SK-N-DZ (cell line): ENCODE measurements around the gene UGT1A9.

ENCODE experiments used
- DNase-seq: peaks from one replicate; pipeline ENCODE4 v3.0.0-alpha.2; 2015; ENCODE audit warnings: low spot score

UGT1A9 gene

DNA sequence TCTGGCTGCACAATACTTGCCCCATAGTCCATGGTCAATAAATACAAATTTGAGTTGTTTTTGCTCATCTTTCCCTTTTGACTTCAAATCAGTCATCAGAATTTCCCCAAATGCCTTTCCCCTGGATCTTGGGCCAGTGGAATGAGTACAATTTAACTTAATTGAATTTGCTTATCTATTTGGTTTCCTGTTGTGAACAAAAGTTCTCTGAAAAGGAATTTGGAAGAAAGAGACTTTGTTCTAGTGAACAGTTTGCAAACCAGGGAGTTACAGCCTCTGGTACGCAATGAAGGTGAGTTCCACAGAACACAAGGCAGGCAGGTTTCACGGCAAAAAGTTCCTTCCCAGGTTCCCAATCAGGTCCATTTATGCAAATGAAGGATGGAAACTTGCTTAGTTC, 87.2 kb downstream of the UGT1A9 start:
- DNase-seq = no peak

DNA sequence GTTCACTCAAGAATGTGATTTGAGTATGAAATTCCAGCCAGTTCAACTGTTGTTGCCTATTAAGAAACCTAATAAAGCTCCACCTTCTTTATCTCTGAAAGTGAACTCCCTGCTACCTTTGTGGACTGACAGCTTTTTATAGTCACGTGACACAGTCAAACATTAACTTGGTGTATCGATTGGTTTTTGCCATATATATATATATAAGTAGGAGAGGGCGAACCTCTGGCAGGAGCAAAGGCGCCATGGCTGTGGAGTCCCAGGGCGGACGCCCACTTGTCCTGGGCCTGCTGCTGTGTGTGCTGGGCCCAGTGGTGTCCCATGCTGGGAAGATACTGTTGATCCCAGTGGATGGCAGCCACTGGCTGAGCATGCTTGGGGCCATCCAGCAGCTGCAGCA, 88.3 kb downstream of the UGT1A9 start, which contains the start of gene UGT1A1:
Gene UGT1A1 (plus strand): TSS at position 228 of the 400 bp plus-strand sequence. CDS start 18 bp downstream, at position 246.
- no peak for DNase-seq

DNA sequence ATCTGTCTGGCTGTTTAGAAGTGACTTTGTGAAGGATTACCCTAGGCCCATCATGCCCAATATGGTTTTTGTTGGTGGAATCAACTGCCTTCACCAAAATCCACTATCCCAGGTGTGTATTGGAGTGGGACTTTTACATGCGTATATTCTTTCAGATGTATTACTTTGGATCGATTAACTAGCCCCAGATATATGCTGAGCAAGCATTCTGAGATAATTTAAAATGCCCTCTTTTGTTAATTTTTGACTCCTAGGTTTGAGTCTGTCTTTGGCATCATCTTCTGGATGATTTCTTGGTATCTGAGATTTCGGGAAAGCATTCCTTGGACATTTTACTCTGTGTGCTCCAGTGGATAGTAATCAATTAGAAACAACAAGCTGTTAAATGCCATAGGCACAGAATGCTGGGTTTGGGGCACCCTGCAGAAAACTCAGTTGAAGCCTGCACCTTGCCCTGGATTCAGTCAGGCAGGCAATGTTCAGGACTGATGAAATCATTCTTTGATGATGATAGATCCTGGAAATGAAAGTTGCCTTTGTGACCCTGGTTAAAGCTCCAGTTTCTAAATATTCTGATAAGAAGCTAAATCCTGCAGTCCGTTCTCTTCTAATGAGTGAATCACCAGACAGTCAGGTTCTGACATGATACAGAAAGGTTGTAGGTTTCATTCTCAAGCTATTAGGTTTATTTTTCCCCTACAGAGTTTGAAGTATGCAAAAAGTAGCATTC, 89.5 kb downstream of the UGT1A9 start:
- no peak for DNase-seq

DNA sequence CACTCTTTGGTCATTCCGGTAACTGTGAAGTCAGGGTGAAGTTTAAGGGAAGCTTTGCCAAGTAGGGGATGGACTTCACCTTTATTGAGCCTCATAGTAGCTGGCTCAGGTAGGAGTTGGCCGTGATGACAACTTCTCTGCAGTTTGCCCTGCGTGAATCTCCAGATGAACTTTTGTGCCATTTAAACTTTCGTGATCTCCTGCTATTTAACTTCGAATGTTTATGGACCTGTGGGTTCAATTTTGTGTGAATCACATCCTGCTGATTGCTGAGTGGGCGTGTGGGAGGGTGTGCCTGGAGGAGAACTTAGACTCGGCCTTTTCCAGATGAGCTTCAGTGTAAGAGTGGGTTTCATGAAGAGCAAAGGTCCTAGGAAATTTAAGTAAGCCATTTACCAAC, 92.6 kb downstream of the UGT1A9 start:
- DNase-seq = no peak

DNA sequence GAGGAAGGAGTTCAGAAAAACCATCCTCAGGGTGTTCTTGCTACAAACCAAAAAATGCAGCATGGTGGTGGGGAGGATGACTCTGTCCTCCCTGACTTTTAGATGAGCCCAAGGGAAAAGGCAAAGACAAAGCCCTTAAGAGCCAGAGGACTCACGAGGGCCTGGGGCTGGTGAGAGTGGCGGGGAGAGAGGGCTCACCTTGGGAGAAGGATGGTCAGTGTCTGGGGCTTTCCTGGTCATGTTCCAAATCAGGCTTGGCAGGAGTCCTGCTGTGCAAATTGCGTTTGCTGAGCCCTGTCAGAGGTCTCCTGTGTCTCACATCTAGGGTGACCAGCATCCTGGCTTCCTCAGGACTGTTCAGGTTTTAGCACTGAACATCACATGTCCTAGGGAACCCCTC, 93.1 kb downstream of the UGT1A9 start:
- no peak for DNase-seq

DNA sequence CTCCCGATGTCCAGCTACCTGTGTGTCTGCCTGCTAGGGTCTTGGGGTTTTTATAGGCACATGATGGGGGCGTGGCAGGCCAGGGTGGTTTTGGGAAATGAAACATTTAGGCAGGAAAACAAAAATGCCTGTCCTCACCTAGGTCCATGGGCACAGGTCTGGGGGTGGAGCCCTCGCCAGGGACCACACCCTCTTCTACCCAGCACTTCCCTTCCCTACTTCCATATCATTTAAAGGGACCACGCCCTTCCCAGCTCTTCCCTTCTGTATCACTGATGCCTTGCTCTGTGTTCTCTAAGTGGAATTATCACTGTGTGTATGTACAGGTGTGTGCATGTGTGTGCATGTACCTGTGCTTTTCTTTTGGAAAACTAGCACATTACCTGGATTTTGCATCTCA, 94.7 kb downstream of the UGT1A9 start:
- DNase-seq = no peak

DNA sequence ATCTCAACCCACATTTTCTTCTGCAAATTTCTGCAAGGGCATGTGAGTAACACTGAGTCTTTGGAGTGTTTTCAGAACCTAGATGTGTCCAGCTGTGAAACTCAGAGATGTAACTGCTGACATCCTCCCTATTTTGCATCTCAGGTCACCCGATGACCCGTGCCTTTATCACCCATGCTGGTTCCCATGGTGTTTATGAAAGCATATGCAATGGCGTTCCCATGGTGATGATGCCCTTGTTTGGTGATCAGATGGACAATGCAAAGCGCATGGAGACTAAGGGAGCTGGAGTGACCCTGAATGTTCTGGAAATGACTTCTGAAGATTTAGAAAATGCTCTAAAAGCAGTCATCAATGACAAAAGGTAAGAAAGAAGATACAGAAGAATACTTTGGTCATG, 96.4 kb downstream of the UGT1A9 start:
- no peak for DNase-seq

DNA sequence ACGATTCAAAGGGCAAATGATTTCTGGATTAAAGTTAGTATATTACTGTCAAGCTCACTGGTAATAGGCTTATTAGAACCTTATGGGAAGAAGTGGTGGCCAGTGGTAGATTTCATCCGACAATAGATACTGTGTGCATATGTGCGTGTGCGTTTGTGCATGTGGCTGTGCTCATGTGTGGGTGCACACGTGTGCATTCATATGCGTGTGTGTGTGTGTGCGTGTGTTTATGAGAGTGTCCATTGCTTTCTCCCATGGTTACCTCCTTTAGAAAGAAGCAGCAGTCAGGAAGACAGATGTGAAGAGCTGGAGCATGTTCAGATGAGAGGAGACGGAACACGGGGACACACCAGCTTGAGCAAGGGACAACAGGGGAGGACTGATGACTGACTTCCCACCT, 97.6 kb downstream of the UGT1A9 start:
- no peak for DNase-seq

DNA sequence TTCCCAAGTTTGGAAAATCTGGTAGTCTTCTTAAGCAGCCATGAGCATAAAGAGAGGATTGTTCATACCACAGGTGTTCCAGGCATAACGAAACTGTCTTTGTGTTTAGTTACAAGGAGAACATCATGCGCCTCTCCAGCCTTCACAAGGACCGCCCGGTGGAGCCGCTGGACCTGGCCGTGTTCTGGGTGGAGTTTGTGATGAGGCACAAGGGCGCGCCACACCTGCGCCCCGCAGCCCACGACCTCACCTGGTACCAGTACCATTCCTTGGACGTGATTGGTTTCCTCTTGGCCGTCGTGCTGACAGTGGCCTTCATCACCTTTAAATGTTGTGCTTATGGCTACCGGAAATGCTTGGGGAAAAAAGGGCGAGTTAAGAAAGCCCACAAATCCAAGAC, 100.5 kb downstream of the UGT1A9 start:
- no peak for DNase-seq

DNA sequence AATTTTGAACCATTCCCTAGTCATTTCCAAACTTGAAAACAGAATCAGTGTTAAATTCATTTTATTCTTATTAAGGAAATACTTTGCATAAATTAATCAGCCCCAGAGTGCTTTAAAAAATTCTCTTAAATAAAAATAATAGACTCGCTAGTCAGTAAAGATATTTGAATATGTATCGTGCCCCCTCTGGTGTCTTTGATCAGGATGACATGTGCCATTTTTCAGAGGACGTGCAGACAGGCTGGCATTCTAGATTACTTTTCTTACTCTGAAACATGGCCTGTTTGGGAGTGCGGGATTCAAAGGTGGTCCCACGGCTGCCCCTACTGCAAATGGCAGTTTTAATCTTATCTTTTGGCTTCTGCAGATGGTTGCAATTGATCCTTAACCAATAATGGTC, 100.9 kb downstream of the UGT1A9 start:
- DNase-seq = no peak

DNA sequence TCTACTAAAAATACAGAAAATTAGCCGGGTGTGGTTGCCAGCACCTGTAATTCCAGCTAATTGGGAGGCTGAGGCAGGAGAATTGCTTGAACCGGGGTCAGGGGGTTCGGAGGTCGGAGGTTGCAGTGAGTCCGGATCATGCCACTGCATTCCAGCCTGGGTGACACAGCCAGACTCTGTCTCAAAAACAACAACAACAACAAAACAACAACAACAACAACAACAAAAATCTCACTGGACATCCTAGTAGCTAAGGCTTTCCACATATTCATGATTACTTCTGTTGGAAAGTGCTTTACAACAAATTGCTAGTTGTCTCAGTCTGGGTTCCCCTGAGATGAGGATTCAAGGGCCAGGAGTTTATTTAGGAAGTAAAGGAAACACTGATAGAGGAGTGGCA, 102.2 kb downstream of the UGT1A9 start:
- DNase-seq = no peak

DNA sequence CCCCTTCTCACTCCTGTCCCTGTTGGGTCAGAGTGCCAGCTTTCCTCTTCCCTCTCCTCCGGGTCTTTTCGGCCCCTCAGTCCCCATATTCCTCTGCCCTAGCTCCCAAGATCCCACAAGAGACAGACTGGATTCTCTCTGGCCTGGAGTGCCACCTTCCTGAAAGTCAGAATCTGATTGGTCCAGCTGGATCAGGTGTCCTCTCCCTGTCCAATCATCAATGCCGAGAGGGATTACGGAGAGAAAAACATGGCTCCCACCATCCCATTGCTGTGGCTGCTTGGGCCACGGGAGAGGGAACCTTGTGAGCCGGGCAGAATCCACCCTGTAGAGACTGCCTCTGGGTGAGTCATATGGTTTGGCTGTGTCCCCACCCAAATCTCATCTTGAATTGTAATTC, 103.7 kb downstream of the UGT1A9 start:
- DNase-seq = no peak

DNA sequence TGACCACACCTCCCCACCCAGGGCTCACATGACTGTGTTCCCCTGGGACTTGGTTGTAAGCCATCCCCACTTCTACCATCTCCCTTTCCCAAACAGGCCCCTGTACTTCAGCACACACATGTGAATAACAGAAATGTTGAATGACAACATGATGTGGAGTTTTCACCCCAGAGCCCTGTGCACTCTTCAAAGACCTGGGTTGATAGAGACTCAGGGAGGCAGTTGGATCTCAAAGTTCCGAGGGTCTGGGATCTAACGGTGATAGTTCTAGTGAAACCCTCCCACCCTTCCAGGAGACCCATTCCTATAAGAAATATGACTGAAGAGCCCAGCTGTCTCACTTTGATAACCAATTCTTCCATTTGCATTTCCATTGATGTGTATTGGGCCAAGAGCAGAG, 106.3 kb downstream of the UGT1A9 start, which contains the start of gene MROH2A:
Gene MROH2A (plus strand): TSS at position 301 of the 400 bp plus-strand sequence. CDS start 1,029 bp downstream, outside the sequence.
- DNase-seq = no peak

DNA sequence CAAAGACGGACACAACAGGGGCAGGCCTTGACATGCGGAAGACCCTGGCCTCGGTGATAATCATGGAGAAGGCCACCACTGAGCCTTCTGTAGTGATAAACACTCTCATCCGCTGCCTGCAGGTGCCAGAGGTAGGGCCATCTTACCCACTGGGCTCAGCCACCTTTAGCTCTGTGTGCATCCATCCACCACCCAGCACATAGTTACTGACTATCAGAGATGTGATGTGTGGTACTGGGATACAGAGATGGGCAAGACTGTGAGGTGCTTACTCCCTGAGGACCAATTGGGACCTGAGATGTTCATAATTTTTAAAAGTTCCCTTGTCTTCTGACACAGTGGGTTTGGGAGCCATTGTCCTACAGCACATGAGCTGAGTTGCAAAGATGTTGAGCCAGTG, 108.0 kb downstream of the UGT1A9 start:
- DNase-seq = no peak

DNA sequence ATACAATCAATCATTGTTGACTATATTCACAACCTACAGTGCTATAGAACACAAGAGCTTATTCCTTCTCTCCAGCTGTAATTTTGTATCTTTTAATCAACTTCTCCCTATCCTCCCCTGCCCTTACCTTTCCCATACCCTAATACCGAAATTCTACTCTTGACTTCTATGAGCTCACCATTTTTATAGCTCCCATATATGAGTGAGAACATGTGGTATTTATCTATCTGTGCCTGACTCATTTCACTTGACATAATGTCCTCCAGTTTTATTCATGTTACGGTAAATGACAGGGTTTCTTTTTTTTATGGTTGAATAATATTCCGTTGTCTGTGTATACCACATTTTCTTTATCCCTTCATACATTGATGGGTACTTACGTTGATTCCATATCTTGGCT, 109.1 kb downstream of the UGT1A9 start:
- no peak for DNase-seq

DNA sequence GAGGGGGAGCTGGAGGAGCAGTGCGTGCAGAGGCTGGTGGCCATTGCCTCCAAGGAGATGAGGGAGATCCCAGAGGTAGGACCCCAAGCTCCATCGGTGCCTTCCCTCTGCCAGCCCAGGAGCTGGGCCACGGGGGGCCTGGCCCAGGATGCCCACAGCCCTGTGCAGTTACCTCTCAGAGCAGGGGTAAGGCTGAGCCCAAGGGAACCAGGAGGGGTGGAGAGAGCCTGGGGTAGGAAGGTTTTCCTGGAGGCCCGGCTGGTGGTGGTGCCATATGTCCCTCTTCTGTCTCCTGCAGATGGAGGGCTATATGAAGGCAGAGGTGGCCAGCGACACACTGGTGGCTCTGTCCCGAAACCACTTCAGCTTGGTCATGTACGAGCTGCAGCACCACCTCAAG, 117.9 kb downstream of the UGT1A9 start:
- no peak for DNase-seq

DNA sequence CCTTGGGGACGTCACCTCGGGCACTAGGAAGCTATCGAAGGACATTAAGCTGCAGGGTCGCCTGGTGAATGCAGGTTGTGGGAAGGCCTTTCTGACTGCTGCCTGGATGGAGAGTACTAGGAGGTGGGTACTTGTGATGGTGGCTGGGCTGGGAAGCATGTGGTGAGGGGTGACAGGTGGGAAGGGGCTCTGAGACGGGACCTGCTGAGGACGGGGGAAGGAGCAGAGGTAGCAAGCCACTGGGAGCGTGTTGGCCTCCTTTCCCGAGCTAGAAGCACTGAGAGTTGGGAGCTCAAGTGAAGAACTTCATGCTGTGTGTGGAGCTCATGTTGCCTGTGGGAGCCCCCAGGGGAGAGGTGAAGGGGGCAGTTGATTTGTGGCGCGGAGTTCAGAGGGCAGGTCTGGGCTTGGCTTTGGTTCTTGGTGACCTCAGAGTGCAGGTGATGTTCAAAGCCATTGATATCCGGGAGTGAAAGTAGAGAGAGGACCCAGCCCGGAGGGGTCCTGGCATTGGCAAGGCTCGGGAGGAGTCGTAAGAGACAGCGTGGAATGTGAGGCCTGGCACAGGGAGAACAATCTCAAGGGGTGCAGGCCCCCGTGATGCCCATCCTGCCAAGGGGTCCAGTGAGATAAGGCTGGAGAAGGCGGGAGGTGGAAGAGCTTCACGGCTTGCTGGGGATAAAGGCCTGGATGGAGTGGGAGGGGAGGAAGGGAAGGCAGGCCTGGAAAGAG, 119.6 kb downstream of the UGT1A9 start:
- no peak for DNase-seq

DNA sequence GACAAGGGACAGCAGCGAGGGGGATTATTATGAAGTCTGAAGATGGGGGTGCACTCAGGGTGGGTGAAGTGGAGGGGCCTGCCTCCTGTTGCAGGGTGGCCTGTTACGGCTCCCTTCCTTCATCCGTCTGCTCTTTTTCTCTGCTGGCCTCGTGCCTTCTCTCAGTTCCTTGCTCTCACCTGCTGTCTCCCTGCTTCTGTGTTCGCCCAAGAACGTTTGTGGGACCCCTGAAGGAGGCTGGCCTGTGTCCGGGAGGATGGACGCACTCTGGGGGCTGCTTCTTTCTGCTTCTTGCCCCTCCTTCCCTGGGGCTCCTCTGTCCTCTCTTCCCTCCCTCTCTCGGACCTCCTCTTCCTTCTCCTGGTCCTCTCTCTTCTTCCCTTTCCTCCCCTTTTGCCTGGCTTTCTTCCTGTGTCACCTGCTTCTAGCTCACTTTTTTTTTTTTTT, 120.2 kb downstream of the UGT1A9 start:
- DNase-seq = no peak

DNA sequence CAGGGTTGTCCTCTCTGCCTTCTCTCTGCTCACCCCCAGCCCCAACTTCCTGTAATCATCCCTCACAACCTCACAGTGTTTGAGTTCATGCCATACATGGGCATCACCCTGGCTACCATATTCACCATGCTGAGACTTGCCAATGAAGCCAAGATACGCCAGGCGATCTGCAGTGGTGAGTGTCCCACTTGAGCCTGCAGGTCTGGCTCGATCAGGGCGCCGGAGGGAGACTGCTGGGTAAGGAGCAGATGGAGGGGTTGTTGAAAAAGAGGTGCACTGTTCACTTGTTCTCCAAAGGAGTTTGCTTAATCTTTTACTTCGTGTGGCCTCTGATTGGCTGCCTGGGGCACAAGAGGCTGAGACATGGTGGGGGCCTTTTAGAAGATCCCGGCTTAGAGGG, 121.0 kb downstream of the UGT1A9 start:
- no peak for DNase-seq

DNA sequence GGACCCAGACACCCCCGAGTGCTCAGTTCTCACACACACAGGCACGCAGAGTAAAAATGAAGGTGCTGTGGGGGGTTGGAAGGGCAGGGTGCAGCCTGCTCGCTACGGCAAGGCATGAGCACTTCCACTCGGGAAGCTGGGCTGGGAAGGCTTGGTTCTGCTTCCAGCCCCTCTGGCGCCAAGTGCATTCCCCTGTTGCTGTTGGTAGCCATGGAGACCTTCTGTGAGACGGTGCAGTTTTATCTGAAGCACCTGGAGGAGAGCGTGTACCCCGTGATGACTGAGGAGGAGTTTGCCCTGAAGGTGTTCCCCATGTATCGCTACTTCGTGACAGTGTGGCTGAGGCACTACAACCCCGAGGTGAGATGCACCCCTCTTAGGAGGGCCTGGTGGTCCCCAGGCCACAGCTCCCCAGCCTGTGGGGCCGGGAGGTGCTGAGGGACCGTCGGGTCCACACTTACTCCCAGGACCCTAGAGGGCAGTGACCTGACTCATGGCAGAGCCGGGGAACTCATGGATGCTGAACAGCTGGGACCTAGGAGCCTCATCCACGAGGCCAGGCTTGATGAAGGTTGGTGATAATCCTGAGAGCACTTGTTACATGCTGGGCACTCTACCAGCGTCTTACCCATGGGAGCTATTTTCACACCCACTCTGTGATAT, 121.9 kb downstream of the UGT1A9 start:
- no peak for DNase-seq

DNA sequence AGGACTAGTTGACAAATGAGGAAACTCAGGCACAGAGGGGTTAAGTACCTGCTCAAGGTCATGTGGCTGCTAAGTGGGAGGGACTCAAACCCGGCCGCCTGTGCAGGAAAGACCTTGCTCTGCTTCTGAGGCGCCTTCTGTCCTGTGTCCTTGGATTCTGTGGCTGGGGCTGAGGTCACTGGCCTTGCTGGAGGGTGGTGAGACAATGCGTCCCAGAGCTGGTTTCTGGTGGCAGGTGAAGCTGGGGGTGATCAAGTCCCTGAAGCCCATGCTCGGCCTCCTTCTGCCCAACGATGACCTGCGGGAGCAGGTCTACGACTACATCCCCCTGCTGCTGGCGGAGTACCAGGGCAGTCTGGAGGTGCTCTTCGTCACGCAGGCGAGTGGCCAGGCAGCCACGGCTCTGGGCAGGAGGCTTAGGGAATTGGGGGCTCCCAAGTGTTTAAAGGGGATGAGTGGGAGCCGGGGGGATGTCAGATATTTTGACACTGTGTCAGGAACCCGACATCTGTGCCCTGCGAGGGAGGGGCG, 122.5 kb downstream of the UGT1A9 start:
- no peak for DNase-seq

DNA sequence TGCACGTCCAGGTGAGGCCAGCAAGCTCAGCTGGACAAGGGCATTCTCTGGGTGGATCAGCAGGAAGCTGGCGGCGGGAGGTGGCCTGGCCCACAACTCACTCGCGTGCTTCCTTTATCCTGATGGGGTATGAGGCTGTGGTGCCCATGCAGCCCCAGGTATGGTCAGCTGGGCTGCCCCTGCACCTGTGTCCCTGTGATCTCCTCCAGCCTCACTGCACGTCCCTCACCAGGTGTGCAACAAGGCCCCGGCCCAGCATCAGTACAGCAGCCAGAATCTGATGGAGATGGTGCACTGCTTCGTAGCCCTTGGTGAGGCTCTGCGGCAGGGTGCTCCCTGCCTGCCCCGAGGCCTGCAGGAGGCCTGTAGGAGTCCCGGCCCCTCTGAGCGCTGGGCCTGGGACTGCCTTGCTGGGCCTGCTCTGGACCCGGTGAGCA, 124.1 kb downstream of the UGT1A9 start:
- no peak for DNase-seq
